SH-SY5Y (cell line): ENCODE measurements around the gene RECK.

ENCODE experiments used
- GATA2 ChIP-seq: IDR thresholded peaks from 2 replicates; pipeline ENCODE4 v1.6.1; 2011; ENCODE audit warnings: mild to moderate bottlenecking, low read depth, low read length
- GATA3 ChIP-seq: IDR thresholded peaks from 2 replicates; pipeline ENCODE4 v1.6.1; 2011; ENCODE audit warnings: low read depth, mild to moderate bottlenecking, low read length, moderate library complexity

RECK gene

GRCh38 chr9:36074870-36075532, 38.3 kb downstream of the RECK start:
- TF ChIP-seq GATA2 = no peak

GRCh38 chr9:36078051-36078450, 41.3 kb downstream of the RECK start:
- TF ChIP-seq GATA2 (no peak), GATA3 (no peak)

- TF ChIP-seq GATA3 (no peak), GATA2 (no peak)
Observed at GRCh38 chr9:36080519-36080918, 43.8 kb downstream of the RECK start.

- no peak for TF ChIP-seq GATA3
- TF ChIP-seq GATA2 = no peak
Observed at GRCh38 chr9:36082931-36083330, 46.2 kb downstream of the RECK start.

- TF ChIP-seq GATA2 (no peak), GATA3 (no peak)
Observed at GRCh38 chr9:36086442-36086841, 49.7 kb downstream of the RECK start.

- TF ChIP-seq GATA2 = no peak
- no peak for TF ChIP-seq GATA3
Observed at GRCh38 chr9:36088020-36088419, 51.3 kb downstream of the RECK start.

GRCh38 chr9:36091026-36091953, 54.6 kb downstream of the RECK start:
- TF ChIP-seq GATA3 = no peak
- no peak for TF ChIP-seq GATA2

GRCh38 chr9:36092014-36092413, 55.3 kb downstream of the RECK start:
- TF ChIP-seq GATA3 (no peak), GATA2 (no peak)

GRCh38 chr9:36092509-36093215, 55.9 kb downstream of the RECK start:
- TF ChIP-seq GATA2 (no peak), GATA3 (no peak)

- TF ChIP-seq GATA2 = no peak
- no peak for TF ChIP-seq GATA3
Observed at GRCh38 chr9:36093384-36093783, 56.7 kb downstream of the RECK start.

- no peak for TF ChIP-seq GATA3
- no peak for TF ChIP-seq GATA2
Observed at GRCh38 chr9:36099718-36100117, 63.0 kb downstream of the RECK start.

GRCh38 chr9:36100532-36100931, 63.8 kb downstream of the RECK start:
- no peak for TF ChIP-seq GATA2
- TF ChIP-seq GATA3 = no peak

- no peak for TF ChIP-seq GATA3
- no peak for TF ChIP-seq GATA2
Observed at GRCh38 chr9:36101916-36102741, 65.4 kb downstream of the RECK start.

- no peak for TF ChIP-seq GATA2
- no peak for TF ChIP-seq GATA3
Observed at GRCh38 chr9:36102742-36103495, 66.2 kb downstream of the RECK start.
